GM12873 (cell line): ENCODE measurements around the gene CHMP2A.

Experiments
- CTCF ChIP-seq: IDR thresholded peaks from 2 replicates; pipeline ENCODE4 v1.5.1; 2012; ENCODE audit warnings: low read depth, mild to moderate bottlenecking, moderate library complexity, low read length, control low read depth; ENCODE audit not compliant: insufficient read depth; ENCODE audit errors: missing control alignments

CHMP2A gene

GRCh38 chr19:58548859-58549663 is 5.8 kb downstream of the CHMP2A start:
- TF ChIP-seq CTCF = no peak

DNA sequence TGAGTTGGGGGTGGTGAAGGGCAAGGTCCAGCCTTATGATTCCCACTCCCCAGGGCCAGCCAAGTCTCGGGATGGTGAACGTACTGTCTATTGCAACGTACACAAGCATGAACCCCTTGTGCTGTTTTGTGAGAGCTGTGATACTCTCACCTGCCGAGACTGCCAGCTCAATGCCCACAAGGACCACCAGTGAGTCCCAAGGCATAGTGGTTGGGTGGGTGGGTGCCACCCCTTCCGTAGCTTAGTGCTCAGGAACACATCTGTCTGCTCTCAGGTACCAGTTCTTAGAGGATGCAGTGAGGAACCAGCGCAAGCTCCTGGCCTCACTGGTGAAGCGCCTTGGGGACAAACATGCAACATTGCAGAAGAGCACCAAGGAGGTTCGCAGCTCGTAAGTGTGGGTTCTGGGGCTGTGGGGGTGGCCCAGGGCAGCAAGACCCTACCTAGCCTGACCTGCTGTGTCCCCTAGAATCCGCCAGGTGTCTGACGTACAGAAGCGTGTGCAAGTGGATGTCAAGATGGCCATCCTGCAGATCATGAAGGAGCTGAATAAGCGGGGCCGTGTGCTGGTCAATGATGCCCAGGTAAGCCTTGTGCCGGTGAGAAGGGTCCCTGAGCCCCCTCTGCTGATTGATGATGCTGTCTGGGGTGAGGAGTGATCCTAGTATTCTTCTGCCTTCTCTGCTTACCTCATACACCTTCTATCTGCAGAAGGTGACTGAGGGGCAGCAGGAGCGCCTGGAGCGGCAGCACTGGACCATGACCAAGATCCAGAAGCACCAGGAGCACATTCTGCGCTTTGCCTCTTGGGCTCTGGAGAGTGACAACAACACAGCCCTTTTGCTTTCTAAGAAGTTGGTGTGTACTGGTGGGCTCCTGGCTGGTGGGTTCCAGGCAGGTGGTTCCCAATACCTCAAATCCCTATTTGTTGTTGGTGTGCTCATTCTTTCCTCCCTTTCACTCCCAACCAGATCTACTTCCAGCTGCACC is 7.3 kb downstream of the CHMP2A start:
- no peak for TF ChIP-seq CTCF

GRCh38 chr19:58546019-58546530 is 8.8 kb downstream of the CHMP2A start:
- no peak for TF ChIP-seq CTCF

DNA sequence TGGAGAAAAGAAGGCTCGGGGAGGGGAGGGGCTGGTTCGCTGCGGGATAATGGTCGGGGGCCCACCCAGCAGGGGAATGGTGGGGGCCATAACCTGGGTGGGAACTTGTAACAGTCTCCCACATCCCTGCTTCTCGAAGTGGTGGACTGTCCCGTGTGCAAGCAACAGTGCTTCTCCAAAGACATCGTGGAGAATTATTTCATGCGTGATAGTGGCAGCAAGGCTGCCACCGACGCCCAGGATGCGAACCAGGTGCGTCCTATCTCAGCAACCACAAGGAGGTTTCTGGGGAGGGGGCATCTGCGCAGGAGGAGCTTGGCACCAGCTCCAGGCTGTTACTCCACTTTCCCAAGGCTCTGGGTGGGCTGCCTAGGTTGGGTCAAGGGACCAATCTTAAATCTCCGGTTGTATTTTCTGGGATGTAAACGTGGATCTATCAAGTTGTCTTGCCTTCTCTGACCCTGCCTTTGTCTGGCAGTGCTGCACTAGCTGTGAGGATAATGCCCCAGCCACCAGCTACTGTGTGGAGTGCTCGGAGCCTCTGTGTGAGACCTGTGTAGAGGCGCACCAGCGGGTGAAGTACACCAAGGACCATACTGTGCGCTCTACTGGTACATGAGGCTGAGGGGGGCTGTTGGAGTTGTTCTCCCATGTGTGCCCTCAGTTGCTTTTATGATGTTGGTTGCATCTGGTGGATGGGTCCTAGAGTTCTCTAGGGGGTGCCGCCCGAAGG is 9.5 kb downstream of the CHMP2A start:
- TF ChIP-seq CTCF = no peak

GRCh38 chr19:58544591-58545285 is 10.2 kb downstream of the CHMP2A start:
- no peak for TF ChIP-seq CTCF

DNA sequence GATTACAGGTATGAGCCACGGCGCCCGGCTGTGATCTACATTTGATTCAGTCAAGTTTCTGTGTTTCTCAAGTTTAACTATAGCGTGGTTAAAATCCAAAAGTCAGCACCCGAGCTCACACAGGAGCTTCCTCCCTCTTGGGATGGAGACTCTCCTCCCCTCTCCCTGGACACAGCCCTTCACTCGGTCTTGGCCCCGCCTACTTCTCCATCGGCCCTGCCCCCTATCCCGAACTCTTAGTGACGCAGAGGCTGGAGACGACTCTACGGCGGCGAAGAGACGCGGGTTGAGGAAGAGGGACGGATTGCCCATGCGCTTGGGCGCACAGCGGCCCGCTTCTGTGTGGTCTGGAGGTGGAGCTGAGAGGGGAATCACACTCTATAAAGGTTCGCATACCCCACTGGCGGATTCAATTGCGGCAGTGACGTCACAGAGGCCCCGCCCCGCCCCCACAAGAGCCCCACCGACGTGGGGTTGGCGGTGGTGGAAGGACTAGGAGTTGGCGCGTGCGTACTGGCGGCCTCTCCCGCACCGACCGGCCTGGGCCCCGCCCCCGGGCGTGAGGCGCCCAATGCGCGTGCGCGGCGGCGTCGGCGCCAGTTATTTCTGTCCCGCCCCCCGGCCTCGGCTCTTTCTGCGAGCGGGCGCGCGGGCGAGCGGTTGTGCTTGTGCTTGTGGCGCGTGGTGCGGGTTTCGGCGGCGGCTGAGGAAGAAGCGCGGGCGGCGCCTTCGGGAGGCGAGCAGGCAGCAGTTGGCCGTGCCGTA is 10.9 kb downstream of the CHMP2A start, which contains the start of gene TRIM28:
TSS of gene TRIM28 (plus strand) at position 239 of the 765 bp plus-strand sequence. CDS start 694 bp downstream, outside the sequence.
- no peak for TF ChIP-seq CTCF
